A673 (cell line): ENCODE data around the gene LRRC47. TPM values are rescaled to one million over a fixed set of nuclear protein-coding genes. Genes with fewer than 3 reads are reported as not detected.

Source experiments
- BruUV-seq: library from RNA; stranded (reverse); fragments of 400-500 nt; replicated peaks from 2 replicates; lab custom pipeline; 2021; lab: Mats Ljungman, UMichigan
- CTCF ChIA-PET: fragments of 300-600 bp; sonication (Branson Sonifier 250); formaldehyde crosslinking; loops from one replicate; lab custom pipeline; 2022; ENCODE audit warnings: antibody characterized with exemption; lab: Charles Lee
- POLR2A ChIA-PET: fragments of 300-600 bp; sonication (Branson Sonifier 250); formaldehyde crosslinking; loops from one replicate; lab custom pipeline; 2022; ENCODE audit warnings: antibody characterized with exemption; ENCODE audit not compliant: low non-redundant PET; lab: Charles Lee
- DNase-seq: peaks from one replicate; pipeline ENCODE4 v3.0.0-alpha.2; 2015; ENCODE audit warnings: low spot score
- H3K27ac ChIP-seq: fragments of 200-600 bp; sonication (generic); 2 replicates; pipeline ENCODE4 v1.5.1; 2016; ENCODE audit warnings: mixed run types, low read depth, mild to moderate bottlenecking, mixed read lengths, antibody characterized with exemption, low read length; ENCODE audit not compliant: poor library complexity, severe bottlenecking
- H3K27me3 ChIP-seq: fragments of 200-600 bp; sonication (generic); replicated peaks from 2 replicates; pipeline ENCODE4 v1.6.1; 2017; ENCODE audit warnings: mixed run types, low read depth, mild to moderate bottlenecking, mixed read lengths, antibody characterized with exemption, low read length; ENCODE audit not compliant: insufficient read depth, poor library complexity
- H3K36me3 ChIP-seq: fragments of 200-600 bp; sonication (generic); 2 replicates; pipeline ENCODE4 v1.6.1; 2016; ENCODE audit warnings: mixed run types, mild to moderate bottlenecking, mixed read lengths, antibody characterized with exemption, low read length; ENCODE audit not compliant: insufficient read depth, poor library complexity, severe bottlenecking
- H3K4me1 ChIP-seq: fragments of 200-600 bp; sonication (generic); 2 replicates; pipeline ENCODE4 v1.6.1; 2017; ENCODE audit warnings: mixed run types, mild to moderate bottlenecking, mixed read lengths, antibody characterized with exemption, low read length; ENCODE audit not compliant: insufficient read depth, poor library complexity, severe bottlenecking
- H3K4me3 ChIP-seq: fragments of 200-600 bp; sonication (generic); 2 replicates; pipeline ENCODE4 v1.5.1; 2016; ENCODE audit warnings: low read depth, mixed run types, mild to moderate bottlenecking, mixed read lengths, low read length; ENCODE audit not compliant: poor library complexity, severe bottlenecking
- H3K9me3 ChIP-seq: fragments of 200-600 bp; sonication (generic); 2 replicates; pipeline ENCODE4 v1.6.1; 2016; ENCODE audit warnings: mixed run types, low read depth, mild to moderate bottlenecking, mixed read lengths, antibody characterized with exemption, low read length; ENCODE audit not compliant: poor library complexity, severe bottlenecking
- CTCF ChIP-seq: fragments of 300-800, 200-600 bp; sonication (generic); conservative IDR thresholded peaks from 2 replicates; pipeline ENCODE4 v1.5.1; 2017; ENCODE audit warnings: low read depth, mild to moderate bottlenecking, antibody characterized with exemption, low read length, moderate library complexity, mixed read lengths
- EZH2 ChIP-seq: fragments of 200-600 bp; sonication (generic); IDR thresholded peaks from 2 replicates; pipeline ENCODE4 v1.6.1; 2017; ENCODE audit warnings: borderline replicate concordance, low read depth, mild to moderate bottlenecking, mixed read lengths, antibody characterized with exemption, low read length; ENCODE audit not compliant: poor library complexity, severe bottlenecking
- intact Hi-C: fragments of 100-400 bp; cut with micrococcal nuclease; formaldehyde crosslinking; loops from one replicate; pipeline ENCODE4 v1.10.0; 2022; ENCODE audit not compliant: unreplicated experiment
- total RNA-seq: library from RNA; stranded (reverse); gene quantifications from 2 replicates; pipeline ENCODE4 v1.2.3, GENCODE V29; 2021

LRRC47 gene
- total RNA-seq, 1 experiment from 2014 or later, result 86.7 TPM

- ChIA-PET POLR2A (no interaction called here), CTCF (no interaction called here)
- no peak for DNase-seq
- no TSS peak for BruUV-seq
- intact Hi-C loops, result no loop called here
- no peak for TF ChIP-seq EZH2
- TF ChIP-seq CTCF, result no peak
- no peaks in the 10 kb centered on the region for H3K9me3 ChIP-seq
- H3K4me1 ChIP-seq, result peaks cover 9% of the 10 kb centered on the region
- no peaks in the 10 kb centered on the region for H3K27me3 ChIP-seq
- H3K4me3 ChIP-seq, result no peak overlapping the region
- H3K27ac ChIP-seq, result no peak overlapping the region
- no peaks in the 10 kb centered on the region for H3K36me3 ChIP-seq
Measured at GRCh38 chr1:3767328-3767925, 28.9 kb downstream of the LRRC47 start.

- intact Hi-C loops, result no loop called here
- TF ChIP-seq EZH2 (no peak), CTCF (no peak)
- BruUV-seq, result no TSS peak
- Histone ChIP-seq H3K27me3 (peaks cover 7% of the 10 kb centered on the region), H3K4me3 (no peak overlapping the region), H3K9me3 (peaks cover 7% of the 10 kb centered on the region), H3K27ac (no peak overlapping the region), H3K4me1 (no peaks in the 10 kb centered on the region), H3K36me3 (no peaks in the 10 kb centered on the region)
- CTCF ChIA-PET, result no interaction called here
- no peak for DNase-seq
- POLR2A ChIA-PET, result no interaction called here
Measured at GRCh38 chr1:3763351-3764125, 32.8 kb downstream of the LRRC47 start.

GRCh38 chr1:3762873-3763228, 33.4 kb downstream of the LRRC47 start:
- H3K9me3 ChIP-seq, result peaks cover 7% of the 10 kb centered on the region
- no peak overlapping the region for H3K27ac ChIP-seq
- H3K27me3 ChIP-seq, result peaks cover 7% of the 10 kb centered on the region
- H3K36me3 ChIP-seq, result no peaks in the 10 kb centered on the region
- no peak overlapping the region for H3K4me3 ChIP-seq
- no peak for DNase-seq
- ChIA-PET CTCF (no interaction called here), POLR2A (no interaction called here)
- no TSS peak for BruUV-seq
- no peaks in the 10 kb centered on the region for H3K4me1 ChIP-seq
- no peak for TF ChIP-seq CTCF
- no peak for TF ChIP-seq EZH2
- intact Hi-C loops, result no loop called here
